ENCODE results near the gene ARHGEF28.

The ARHGEF28 gene

DNA sequence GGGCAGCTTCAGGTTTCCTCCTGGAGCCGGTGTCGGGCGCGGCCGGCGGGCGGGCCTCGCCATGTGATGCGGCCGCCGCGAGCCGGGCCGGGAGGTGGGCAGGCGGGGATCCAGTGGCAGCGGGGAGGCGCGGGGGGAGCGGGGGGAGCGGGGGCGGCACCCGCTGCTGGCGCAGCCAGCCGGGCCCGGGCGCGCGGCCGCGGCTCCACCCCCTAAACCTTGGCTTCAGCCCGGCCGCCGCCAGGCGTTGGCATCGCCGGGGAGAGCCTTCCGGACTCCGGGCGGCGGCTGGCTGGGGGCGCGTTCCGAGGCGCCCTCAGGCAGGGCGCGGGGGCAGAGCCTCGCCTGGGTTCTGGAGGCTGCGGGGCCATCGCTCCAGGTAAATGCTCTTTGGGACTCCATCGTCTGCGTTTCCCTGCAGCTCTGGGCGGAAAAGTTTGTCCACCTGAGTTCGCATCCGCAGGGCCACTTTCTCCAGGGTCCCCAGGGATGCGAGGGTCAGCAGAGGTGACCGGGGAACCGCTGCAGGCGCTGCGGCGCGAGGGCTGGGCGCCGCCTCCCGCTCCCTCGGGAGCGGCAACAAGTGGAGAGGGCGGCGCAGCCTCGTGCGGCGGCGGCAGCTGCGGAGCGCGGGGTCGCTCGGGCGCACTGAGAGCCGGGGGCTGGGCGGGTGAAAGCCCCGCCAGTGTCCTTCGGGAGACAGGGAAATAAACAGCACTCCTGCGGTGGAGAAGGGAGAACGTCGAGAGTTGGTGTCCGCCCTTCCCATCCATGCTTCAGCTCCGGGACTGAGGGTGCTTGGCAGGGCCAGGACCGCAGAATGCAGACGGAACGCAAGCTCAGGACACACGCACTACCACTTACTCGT, at the start of gene ARHGEF28:
Gene ARHGEF28 (plus strand): TSS at position 253 of the 868 bp plus-strand sequence. CDS start 58,656 bp downstream, outside the sequence.
- no peak for DNase-seq (ENCODE audit: low read depth)

GRCh38 chr5:73582285-73583145, 43.5 kb upstream of the ARHGEF28 start:
- no peak for DNase-seq (ENCODE audit: low read depth)

DNA sequence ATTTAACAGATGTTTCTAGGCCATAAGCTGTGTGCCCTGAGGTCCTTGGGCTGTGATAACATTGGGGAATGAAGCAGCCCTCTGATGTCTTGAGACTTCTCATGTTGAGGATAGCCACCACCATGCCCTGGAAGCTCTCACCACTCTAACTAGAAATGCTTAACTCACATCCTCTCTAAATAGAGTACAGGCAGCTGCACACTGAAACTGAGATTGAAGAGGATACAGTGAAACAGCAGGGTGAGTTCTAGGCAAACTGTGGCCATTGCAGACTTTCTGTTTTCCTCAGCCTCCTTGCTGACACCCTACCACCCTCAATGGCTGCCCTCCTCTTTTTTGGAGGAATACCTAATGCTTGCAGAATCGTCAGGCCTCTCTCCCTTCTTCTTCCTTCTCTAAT, 38.1 kb upstream of the ARHGEF28 start:
- DNase-seq (ENCODE audit: low read depth): no peak

DNA sequence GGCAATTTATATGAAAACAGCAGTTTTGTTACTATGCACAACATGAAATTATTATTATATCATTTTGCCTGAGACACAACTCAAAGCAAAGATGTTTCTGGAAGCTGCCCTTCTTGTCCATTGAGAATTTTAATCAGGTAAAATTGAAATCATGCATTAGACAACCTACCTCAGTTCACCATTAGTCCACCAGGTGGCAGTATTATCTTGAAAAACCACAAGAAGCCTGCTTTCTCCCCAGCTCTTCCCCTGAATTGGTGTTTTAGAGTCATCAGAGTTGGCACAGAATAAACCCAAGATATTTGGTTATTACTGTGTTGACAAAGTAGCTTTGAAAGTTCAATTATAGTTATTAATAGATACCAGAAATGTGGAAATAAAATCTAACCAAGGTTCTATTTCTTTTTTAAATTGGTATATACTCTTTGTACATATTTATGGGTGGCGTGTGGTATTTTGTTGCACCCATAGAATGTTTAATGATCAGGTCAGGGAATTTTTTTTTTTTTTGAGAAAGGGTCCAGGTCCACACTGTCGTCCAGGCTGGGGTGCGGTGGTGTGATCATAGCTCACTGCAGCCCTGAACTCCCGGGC, 34.8 kb upstream of the ARHGEF28 start:
- peak; percentile 73 for DNase-seq (ENCODE audit: low read depth)

DNA sequence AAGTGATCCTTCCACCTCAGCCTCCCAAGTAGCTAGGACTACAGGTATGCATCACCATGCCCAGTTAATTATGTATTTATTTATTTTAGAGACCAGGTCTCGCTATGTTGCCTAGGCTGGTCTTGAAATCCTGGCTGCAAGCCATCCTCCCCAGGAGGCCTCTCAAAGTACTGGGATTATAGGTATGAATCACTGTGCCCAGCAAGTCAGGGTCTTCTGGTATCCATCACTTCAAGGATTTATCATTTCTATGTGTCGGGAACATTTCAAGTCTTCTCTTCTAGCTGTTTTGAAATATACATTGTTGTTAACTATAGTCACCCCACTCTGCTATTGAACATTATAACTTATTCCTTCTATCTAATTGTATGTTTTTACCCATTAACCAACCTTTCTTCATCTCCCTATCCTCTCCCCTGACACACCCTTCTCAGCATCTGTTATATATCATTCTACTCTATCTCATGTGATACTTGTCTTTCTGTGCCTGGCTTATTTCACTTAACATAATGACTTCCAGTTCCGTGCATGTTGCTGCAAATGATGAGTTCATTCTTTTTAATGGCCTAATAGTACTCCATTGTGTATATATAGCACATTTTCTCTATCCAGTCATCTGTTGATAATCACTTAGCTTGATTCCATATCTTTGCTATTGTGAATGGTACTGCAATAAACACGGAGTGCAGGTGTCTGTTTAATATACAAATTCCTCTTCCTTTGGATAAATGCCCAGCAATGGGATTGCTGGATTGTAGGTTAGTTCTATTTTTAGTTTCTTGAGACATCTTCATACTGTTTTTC, 34.1 kb upstream of the ARHGEF28 start:
- peak; percentile 67 for DNase-seq (ENCODE audit: low read depth)

- peak; percentile 58 for DNase-seq (ENCODE audit: low read depth)
Measured at GRCh38 chr5:73592551-73592950, 33.4 kb upstream of the ARHGEF28 start.

DNA sequence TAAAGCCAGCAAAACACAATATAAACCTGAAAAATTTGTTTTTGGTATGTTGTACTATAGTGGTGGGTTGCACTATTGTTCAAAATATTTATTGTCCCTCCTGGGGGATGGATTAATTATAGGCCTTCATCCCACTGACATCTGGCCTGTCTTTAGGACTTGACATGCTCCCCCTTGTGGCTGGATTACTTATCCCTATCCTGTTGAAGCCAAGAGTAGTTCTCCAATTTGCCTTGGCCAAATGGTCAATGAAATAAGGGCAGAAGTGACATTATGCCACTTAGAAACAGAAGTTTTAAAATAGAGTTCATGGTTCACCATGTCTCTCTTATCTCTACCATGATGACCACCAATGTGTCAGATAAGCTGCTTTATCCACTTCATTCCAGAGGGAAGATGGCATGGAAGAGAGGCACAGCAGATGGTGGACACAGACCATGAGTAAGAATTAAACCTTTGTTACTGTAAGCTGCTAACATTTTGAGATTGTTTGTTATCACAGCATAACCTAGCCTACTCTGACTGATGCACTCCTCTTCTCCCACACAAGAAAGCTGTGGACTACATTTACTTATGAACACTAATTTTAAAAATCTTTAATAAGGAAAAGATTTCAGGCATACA, 29.2 kb upstream of the ARHGEF28 start:
- DNase-seq (ENCODE audit: low read depth): no peak

DNA sequence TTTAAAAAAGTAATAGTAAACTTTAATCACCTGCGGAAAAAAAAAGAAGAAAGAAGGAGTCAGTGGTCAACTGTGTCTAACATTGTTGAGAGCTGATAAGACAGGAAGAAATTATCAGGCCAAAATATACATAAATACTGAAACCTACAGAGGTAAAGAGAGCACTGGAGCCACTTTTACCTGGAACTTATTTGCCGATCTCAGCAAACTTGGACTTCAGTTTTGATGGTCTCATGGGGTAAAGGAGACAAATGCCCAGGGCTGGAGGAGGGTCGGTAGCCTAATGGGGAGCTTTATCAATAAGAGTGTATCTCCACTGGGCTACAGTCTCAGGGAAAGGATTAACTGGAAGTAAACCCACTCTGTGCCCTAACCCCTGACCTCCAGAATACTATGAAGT, 26.6 kb upstream of the ARHGEF28 start:
- no peak for DNase-seq (ENCODE audit: low read depth)

DNA sequence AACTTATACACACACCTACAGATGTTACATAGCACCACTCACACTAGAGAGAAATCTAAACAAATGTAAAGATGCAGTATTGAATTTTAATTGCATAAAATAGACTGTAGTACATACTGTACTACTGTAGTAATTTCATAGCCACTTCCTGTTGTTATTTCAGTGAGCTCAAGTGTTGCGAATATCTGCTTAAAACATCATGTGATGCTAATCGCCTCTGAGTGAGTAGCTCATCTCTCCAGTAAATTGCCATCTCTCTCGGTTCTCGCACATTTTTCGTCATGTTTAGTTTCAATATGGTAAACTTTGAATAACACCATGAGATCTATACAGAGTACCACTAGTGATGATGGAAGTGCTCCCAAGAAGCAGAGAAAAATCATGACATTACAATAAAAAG, 22.0 kb upstream of the ARHGEF28 start:
- DNase-seq (ENCODE audit: low read depth): no peak

- no peak for DNase-seq (ENCODE audit: low read depth)
Measured at GRCh38 chr5:73605223-73606087, 20.5 kb upstream of the ARHGEF28 start.

DNA sequence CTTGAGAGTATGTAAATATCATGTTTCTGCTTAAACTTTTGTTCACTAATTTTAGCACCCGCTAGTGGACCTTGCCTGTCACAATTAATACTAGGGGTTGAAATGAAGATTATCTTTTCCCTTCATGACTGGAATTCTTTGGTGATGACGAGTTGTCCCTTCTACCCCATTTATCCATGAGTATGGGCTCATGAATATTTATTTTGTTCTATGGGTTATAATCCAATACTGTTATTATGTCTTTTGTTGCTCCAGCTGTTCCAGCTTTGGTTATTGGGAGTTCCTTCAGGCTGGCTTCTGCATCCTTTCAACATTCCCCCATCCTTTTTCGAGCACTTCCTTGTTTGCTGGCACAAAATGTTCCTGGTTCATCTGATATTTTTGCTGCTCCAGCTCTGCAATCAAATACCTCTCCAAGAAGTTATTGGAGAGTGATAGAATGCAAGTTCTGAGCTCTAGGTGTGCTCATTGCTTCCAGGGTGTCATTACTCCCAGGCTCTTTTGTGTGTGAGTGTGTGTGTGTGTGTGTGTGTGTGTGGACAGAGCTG, 19.7 kb upstream of the ARHGEF28 start:
- no peak for DNase-seq (ENCODE audit: low read depth)

DNA sequence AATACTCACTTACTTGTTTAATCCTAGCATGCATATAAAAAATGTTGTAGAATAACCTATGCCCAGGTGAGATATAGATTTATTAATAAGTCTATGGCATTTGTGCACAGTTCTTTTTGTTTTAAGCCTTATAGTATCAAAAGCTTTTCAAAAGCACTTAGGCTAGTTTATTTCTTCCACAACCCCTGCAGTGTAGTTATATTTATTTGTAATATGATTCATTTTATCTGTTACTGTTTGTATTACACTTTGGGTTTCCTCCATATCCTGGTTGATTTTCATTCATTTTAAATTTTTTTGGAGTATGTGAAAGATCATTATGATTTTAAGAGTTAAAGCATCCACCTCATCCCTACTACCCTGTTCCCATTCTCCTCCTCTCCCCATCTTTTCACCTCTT, 18.8 kb upstream of the ARHGEF28 start:
- no peak for DNase-seq (ENCODE audit: low read depth)

DNA sequence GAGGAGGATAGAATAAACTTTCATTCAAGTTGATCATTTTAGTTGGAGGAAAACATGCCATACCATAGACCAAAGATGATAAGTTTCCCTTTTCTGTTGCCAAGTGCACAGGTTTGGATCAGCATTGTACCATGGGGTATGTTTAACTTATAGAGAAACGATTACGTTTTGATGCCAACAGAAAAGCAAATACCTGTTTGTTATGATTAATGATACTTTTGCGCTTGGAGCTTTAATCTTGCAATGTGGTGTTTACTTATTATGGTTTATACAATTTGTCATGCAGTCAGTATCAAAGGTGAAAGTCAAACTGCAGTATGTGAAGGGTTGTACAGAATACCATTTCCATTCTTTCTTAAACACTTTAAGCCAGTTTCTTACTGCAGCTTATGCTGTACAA, 13.2 kb upstream of the ARHGEF28 start:
- no peak for DNase-seq (ENCODE audit: low read depth)

DNA sequence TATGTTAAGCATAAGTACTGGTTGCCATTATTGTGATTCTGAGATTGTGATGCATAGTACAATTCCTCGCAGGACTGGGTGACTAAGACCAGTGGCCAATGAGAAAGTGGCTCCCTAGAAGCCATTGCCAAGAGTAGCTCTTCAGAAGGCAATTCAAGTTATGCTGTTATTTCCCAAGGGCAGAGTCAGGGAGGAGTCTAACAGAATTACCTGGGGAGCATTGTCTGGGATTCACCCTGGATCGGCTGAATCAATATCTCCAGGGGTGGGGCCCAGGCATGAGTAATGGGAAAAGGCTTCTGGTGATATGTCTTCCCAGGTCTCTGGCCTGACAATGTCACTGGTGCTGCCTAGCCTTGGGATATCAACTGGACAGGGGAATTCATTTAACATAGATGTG, 10.9 kb upstream of the ARHGEF28 start:
- no peak for DNase-seq (ENCODE audit: low read depth)

DNA sequence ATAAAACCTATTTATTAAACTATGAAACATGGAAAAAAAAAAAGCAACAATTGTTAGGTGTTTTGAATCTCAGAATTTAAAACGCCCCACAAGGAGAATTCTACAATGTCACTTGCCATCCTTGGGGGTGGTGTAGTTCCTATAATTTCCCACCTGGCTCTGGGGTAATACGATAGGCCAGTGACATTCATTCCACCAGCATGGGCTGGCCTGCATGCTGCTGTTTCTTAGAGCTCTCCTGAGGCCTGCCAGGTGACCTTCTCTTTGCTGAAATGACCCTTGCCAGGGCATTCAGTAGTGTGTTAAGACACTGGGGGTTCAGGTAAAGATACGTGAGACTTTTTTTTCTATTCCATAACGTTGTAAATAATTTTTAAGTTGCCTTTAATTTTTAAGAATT, 10.0 kb upstream of the ARHGEF28 start:
- no peak for DNase-seq (ENCODE audit: low read depth)

GRCh38 chr5:73617510-73618279, 8.3 kb upstream of the ARHGEF28 start:
- DNase-seq (ENCODE audit: low read depth): no peak

DNA sequence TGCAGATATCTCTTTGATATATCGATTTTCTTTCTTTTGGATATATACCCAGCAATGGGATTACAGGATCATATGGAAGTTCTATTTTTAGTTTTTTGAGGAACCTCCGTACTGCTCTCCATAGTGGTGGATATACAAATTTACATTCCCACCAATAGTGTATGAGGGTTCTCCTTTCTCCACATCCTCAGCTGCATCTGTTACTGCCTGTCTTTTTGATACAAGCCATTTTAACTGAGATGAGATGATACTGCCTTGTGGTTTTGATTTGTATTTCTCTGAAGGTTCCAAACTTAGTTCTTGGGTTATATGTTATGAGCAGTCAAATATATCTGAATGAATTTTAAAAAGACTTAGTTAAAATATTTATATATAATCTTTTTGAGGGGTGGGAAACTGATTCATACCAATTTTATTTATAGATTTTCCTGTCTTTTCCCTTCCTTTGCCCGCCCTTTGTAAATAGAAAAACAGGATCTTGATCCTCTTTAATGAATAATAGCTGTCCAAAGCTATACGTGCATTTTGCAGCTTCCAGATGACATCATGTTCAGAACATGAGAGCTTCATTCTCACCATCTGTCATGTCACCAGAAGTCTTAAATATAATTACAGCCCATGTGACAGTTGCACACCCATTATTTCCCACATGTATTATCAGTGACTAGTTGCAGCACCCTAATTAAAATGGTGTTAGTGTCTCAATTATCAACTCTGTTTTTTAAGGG, 6.2 kb upstream of the ARHGEF28 start:
- DNase-seq (ENCODE audit: low read depth): no peak

DNA sequence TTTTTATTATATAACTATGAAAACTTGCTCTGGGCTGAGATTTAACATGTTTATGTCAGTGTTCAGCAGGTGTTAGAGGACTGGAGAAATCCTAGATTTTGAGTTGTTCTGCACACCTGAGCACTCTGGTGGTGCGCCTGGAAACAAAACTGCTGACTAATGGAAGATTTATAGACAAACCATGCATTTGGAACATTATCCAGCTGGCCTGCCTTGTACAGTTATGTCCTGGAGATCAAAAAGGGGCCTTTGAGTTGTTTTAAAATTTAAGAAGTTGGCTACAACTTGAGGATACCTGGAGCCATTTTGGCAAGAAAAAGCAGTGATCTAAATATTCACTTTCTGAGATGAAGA, 5.7 kb upstream of the ARHGEF28 start:
- no peak for DNase-seq (ENCODE audit: low read depth)

DNA sequence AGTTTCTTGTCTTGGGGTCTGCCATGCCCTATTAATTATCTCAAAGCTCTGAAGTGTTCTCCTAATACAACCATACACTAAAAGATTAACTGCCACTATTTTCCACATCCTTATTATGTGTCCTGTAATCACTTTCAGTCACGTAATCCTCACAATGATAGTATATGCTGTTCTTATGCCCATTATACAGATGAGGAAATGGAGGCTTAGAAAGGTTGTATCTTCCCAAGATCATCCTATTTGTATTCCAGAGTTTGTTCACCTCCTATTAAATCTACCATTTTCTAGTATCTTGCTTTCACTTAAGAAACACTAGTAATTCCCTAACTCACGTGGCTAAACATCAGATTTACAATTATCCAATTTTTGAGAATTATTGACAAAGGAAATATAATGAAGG, 2.9 kb upstream of the ARHGEF28 start:
- no peak for DNase-seq (ENCODE audit: low read depth)

All from HS-5 (cell line).